ENCODE measurements around the gene ASAP3. TPM values are rescaled to one million over a fixed set of nuclear protein-coding genes. Genes with fewer than 3 reads are reported as not detected.

Gene ASAP3
- total and polyA plus RNA-seq, 8 donors: 24.9 to 228 (median 30.5) TPM

DNA sequence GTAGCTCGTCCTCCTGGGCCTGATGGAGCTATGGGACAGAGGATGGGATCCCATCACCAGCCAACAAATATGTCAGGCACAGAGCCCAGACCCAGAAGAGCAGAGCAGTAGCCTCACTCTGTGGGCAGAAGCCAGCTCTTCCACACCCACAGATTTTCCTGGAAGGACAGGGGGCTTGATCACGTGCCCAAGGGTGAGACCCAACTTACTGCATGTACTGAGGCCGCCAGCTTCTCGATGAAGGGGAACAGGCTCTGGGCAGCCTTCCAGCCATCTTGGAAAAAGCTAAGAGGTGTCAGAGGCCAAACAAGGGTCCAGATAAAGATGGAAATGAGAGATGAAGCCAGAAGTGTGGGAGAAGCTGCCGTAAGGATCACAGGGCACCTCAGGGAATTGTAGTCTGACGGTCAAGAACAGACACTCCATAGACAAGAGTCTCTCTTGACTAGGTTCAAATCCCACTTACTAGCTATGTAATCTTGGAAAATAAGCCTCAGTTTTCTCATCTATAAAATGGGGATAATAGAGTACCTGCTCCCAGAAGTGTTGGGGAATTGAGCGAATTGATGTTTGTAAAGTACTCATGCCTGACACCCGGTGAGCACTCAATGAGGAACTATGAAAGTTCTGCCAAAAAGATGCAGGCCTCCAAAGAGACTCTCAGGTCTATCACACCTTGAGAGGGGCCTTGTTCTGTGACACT is 42.4 kb downstream of the ASAP3 start:
- Histone ChIP-seq H3K4me3 (no peak overlapping the region), H3K4me1 (peaks cover 0 to 15% (median 4%) of the 10 kb centered on the region in 4 donors), H3K27ac (no peak overlapping the region), H3K27me3 (no peaks in the 10 kb centered on the region), H3K9me3 (no peaks in the 10 kb centered on the region), H3K36me3 (peaks cover 3 to 60% (median 49%) of the 10 kb centered on the region in 4 donors)
- intact Hi-C loops (cut with DNase I; ENCODE audit: low total_unique reads): no loop called here
- TF ChIP-seq EP300 (IDR thresholded peaks at IDR 0.05): no peak
- TF ChIP-seq, protein P1, sequence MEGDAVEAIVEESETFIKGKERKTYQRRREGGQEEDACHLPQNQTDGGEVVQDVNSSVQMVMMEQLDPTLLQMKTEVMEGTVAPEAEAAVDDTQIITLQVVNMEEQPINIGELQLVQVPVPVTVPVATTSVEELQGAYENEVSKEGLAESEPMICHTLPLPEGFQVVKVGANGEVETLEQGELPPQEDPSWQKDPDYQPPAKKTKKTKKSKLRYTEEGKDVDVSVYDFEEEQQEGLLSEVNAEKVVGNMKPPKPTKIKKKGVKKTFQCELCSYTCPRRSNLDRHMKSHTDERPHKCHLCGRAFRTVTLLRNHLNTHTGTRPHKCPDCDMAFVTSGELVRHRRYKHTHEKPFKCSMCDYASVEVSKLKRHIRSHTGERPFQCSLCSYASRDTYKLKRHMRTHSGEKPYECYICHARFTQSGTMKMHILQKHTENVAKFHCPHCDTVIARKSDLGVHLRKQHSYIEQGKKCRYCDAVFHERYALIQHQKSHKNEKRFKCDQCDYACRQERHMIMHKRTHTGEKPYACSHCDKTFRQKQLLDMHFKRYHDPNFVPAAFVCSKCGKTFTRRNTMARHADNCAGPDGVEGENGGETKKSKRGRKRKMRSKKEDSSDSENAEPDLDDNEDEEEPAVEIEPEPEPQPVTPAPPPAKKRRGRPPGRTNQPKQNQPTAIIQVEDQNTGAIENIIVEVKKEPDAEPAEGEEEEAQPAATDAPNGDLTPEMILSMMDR (IDR thresholded peaks at IDR 0.05): no peak
- TF ChIP-seq POLR2A (IDR thresholded peaks at IDR 0.05): no peak
- no peak for TF ChIP-seq POLR2AphosphoS5 (IDR thresholded peaks at IDR 0.05)
- peak in 1 of 2 donors; percentile 38 for DNase-seq
- WGBS, 5 donors: 81 to 88% (median 87%) methylated on average over 7 to 8 of the region's 8 CpGs

DNA sequence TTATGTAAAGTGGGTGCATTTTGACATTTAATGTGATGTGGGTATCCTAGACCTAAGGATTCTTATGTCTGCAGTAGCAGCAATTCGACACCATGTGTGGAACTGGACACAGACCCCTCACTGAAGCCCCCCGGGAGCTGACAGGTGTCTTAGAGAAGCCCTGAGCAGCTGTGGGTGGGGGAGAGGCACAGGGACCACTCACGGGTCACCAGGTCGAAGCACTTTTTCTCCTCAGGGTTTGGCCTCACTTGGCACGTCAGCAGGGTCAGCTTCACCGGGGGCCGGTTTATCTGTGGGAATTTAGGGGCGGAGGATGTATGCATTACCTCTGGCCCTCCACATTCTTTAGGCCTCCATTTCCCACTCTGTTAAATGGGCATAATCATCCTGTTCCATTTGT is 45.4 kb downstream of the ASAP3 start:
- H3K4me3 ChIP-seq: no peak overlapping the region
- peaks cover 0 to 14% (median 4%) of the 10 kb centered on the region in 4 donors for H3K4me1 ChIP-seq
- H3K36me3 ChIP-seq: peaks cover 18 to 91% (median 78%) of the 10 kb centered on the region in 4 donors
- DNase-seq: no peak
- TF ChIP-seq, protein P1 (IDR thresholded peaks at IDR 0.05): no peak
- TF ChIP-seq EP300 (IDR thresholded peaks at IDR 0.05): no peak
- TF ChIP-seq POLR2AphosphoS5 (IDR thresholded peaks at IDR 0.05): no peak
- TF ChIP-seq POLR2A (IDR thresholded peaks at IDR 0.05): no peak
- no peaks in the 10 kb centered on the region for H3K9me3 ChIP-seq
- no peak overlapping the region for H3K27ac ChIP-seq
- no peaks in the 10 kb centered on the region for H3K27me3 ChIP-seq
- WGBS, 5 donors: 86 to 90% (median 90%) methylated on average over 8 of the region's 8 CpGs
- intact Hi-C loops (cut with DNase I; ENCODE audit: low total_unique reads): no loop called here

DNA sequence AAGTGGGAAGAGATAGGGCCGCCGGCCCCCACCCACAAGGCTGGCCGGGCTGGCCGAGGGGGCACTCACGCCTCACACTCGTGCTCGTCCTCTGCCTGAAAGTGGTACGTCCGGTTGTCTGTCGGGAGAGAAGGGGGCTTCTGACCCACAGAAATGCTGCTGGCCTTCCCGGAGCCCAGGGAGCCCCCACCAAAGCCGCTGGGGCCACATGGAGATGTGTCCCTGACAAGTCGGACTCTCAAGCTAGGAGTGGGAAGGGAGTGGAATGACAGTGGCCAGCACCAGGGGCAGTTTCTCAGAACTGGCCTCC is 46.7 kb downstream of the ASAP3 start:
- intact Hi-C loops (cut with DNase I; ENCODE audit: low total_unique reads): no loop called here
- Histone ChIP-seq H3K27ac (no peak overlapping the region), H3K4me3 (no peak overlapping the region), H3K4me1 (peaks cover 0 to 14% (median 4%) of the 10 kb centered on the region in 4 donors), H3K27me3 (no peaks in the 10 kb centered on the region), H3K9me3 (no peaks in the 10 kb centered on the region), H3K36me3 (peaks cover 30 to 97% (median 86%) of the 10 kb centered on the region in 4 donors)
- no peak for DNase-seq
- no peak for TF ChIP-seq POLR2A (IDR thresholded peaks at IDR 0.05)
- TF ChIP-seq POLR2AphosphoS5 (IDR thresholded peaks at IDR 0.05): no peak
- TF ChIP-seq, protein P1 (IDR thresholded peaks at IDR 0.05): no peak
- no peak for TF ChIP-seq EP300 (IDR thresholded peaks at IDR 0.05)
- 83 to 88% (median 85%) methylated on average over 12 to 13 of the region's 13 CpGs for WGBS, 5 donors

DNA sequence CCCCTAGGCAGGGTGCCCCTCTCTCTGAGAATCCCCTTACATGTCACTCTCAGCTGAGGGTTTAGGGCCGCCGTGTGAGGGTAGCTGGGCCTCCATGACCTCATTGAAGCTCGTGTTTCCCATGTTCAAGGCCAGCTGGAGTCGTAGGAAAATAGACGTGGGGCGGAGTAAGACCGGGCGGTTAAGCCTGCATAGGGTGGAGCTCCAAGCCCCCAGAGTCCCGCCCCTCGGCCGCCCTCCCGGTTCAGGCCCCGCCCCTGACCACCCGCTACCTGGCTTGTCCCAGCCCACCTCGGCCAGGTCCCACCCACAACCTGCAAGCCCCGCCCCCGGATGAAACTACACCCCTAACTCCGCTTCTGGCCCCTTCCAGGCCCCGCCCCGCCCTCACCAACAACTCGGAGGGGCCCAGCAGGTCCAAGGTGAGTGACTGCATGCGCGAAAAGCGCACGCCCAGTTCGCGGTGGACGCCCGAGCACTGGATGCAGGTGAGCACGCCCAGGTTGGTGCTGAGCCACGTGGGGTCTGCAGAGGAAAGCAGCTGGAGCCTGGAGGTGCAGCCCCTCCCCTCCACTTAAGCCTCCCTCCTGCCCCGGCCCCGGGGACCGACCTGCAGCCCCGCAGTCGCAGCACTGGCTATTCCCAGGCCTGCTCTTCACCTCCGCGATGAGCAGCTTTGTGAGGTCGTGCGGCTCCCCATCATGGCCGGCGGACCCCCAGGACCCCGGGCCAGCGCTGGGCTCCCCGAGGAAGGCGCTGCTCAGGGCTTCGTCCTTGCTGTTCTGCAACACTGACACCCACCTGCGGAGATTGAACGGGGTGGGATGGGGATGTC is 47.2 kb downstream of the ASAP3 start:
- H3K27me3 ChIP-seq: no peaks in the 10 kb centered on the region
- DNase-seq: peak; percentile 37 to 94
- H3K27ac ChIP-seq: no peak overlapping the region
- H3K4me1 ChIP-seq: peaks cover 0 to 14% (median 4%) of the 10 kb centered on the region in 4 donors
- TF ChIP-seq POLR2A (IDR thresholded peaks at IDR 0.05): no peak
- TF ChIP-seq, protein P1 (IDR thresholded peaks at IDR 0.05): no peak
- TF ChIP-seq EP300 (IDR thresholded peaks at IDR 0.05): no peak
- no peak for TF ChIP-seq POLR2AphosphoS5 (IDR thresholded peaks at IDR 0.05)
- no peaks in the 10 kb centered on the region for H3K9me3 ChIP-seq
- H3K4me3 ChIP-seq: no peak overlapping the region
- intact Hi-C loops (cut with DNase I; ENCODE audit: low total_unique reads): no loop called here
- peaks cover 35 to 97% (median 86%) of the 10 kb centered on the region in 4 donors for H3K36me3 ChIP-seq
- WGBS, 5 donors: 44 to 69% (median 54%) methylated on average over 35 to 49 of the region's 49 CpGs
